GM08714 (cell line): ENCODE measurements around the gene LRRC4C.

Experiments used
- H3K4me3 ChIP-seq: fragments of 200-500 bp; sonication (Bioruptor generic); 2 replicates; pipeline ENCODE4 v1.5.1; 2014; ENCODE audit warnings: mild to moderate bottlenecking, low read length, inconsistent platforms
- ZNF274 ChIP-seq: IDR thresholded peaks from 2 replicates; pipeline ENCODE4 v1.6.1; 2012; ENCODE audit warnings: mild to moderate bottlenecking, low read depth, low read length

LRRC4C gene

DNA sequence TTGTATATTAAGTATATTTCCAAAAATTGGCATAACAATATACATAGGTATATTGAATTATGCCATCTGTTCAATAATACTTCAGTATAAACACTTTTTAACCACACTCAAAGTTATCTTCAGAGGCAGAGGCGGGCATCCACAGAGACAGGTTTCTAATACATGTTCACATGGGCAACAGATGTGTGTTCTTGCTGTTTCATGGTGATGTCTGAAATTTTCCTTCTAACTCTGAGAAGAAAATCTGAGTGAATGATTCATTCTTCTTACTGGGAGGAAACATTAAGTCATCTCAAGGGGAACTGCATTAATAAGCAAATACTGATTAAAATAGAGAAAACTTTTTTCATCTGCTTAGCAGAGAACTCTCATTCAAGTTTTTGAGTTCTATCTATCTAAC, 1074.5 kb downstream of the LRRC4C start:
- no peak overlapping the region for H3K4me3 ChIP-seq
- no peak for TF ChIP-seq ZNF274

DNA sequence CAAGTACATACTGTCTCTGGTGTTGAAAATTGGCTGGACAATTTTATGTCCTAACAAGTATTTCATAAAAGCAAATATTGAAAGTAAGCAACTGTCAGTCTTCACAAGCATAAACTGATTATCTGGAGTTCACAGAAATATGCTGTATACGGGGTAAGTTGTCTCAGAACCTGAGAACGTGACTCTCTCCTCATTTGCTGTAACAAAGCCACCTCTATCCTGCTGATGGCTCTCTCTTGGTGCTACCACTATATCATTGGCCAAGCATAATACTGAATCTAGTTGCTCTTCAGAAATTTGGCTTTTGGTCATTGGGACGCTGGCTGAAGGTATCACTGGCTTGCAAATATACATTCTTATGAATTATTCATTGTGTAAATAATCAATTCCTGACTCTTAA, 1078.0 kb downstream of the LRRC4C start:
- H3K4me3 ChIP-seq: no peak overlapping the region
- no peak for TF ChIP-seq ZNF274

DNA sequence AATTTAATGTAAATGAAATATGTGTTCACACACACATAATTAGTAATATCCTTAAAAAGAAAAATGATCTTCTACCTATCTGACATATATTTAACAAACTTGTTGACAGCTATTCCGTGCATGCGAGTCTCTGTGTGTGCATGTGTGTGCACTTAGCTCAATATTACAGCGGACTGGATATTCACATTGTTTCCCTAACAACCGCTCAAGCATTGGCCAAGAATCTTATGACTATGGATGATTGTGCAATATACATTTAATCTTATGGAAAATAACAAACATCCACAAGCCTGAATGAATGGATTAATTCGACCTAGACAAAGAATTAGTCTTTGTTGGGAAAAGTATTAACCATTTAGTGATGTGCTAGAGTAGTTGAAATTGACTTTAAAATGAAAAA, 1078.6 kb downstream of the LRRC4C start:
- no peak overlapping the region for H3K4me3 ChIP-seq
- no peak for TF ChIP-seq ZNF274

GRCh38 chr11:40376331-40376730, 1083.1 kb downstream of the LRRC4C start:
- no peak overlapping the region for H3K4me3 ChIP-seq
- TF ChIP-seq ZNF274: no peak

GRCh38 chr11:40370821-40371616, 1088.4 kb downstream of the LRRC4C start:
- no peak for TF ChIP-seq ZNF274

DNA sequence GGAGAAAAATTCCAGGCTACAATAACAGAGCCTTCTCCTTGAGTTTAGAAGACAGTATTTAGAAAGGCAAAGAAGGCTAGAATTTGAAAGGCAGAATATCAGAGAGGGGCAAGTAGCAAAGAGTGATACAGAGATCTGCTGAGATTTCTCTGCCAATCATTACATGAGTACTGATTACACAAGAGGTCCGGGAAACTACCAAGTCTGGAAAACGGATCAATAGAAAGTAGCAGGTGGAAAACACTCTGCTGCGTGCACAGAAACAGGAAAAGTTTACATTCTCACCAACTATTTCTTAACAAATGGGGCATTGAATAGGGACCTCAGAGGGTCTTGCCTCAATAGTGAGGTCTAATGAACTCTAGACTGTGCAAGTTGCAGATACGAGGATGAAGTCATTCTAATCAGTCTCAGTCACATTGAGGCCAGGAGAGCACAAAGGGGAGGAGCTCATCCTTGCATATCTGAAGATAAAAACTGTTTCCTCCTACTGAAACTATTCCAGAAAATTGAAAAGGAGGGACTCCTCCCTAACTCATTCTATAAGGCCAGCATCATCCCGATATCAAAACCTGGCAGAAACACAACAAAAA, 1099.2 kb downstream of the LRRC4C start:
- TF ChIP-seq ZNF274: no peak
- no peak overlapping the region for H3K4me3 ChIP-seq

More at GRCh38 chr11:40370821-40371616, 1088.4 kb downstream of the LRRC4C start:
- H3K4me3 ChIP-seq: no peak overlapping the region

- no peak overlapping the region for H3K4me3 ChIP-seq
- no peak for TF ChIP-seq ZNF274
Observed at GRCh38 chr11:40354121-40354520, 1105.3 kb downstream of the LRRC4C start.

- TF ChIP-seq ZNF274: no peak
- H3K4me3 ChIP-seq: no peak overlapping the region
Observed at GRCh38 chr11:40340911-40341310, 1118.5 kb downstream of the LRRC4C start.

- TF ChIP-seq ZNF274: no peak
- H3K4me3 ChIP-seq: no peak overlapping the region
Observed at GRCh38 chr11:40338739-40339138, 1120.7 kb downstream of the LRRC4C start.

DNA sequence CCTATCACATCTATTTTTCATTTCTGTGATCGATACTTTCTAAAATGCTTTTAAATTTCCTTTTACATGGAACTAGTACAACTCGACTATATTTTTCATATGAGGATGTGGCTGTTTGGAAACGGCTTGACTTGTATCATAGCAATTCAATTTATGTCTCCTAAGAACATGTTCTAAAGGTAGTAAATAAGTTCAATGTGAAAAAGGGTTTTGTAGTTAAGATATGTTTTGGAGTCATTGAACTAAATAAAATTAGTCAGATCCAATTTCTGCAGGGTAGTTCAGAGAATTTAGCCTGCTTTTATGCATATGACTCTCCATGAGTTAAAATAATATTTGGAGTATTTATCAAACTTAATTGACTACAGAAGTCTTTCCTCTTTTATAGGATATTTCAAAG, 1121.4 kb downstream of the LRRC4C start:
- TF ChIP-seq ZNF274: no peak
- H3K4me3 ChIP-seq: no peak overlapping the region

DNA sequence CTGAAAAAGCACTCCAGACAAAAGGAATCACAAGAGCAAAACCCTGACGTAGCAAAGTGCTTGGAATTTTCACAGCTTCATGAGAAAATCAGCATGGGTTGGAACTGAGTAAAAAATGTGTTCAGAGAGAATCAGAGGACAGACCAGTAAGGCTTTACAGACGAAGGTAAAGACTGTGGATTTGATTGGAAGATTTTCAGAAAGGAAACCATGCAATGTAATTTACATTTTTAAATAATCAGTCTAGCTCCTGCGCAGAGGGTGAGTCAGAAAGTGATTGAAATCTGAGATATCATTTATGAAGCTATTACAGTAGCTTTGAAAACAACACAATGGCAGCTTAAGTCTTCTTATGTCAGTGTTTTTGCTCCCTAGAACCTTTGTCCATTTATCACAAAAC, 1122.3 kb downstream of the LRRC4C start:
- no peak overlapping the region for H3K4me3 ChIP-seq
- no peak for TF ChIP-seq ZNF274

GRCh38 chr11:40328890-40329614, 1130.4 kb downstream of the LRRC4C start:
- no peak for TF ChIP-seq ZNF274
- H3K4me3 ChIP-seq: no peak overlapping the region

GRCh38 chr11:40323241-40323640, 1136.2 kb downstream of the LRRC4C start:
- TF ChIP-seq ZNF274: no peak

DNA sequence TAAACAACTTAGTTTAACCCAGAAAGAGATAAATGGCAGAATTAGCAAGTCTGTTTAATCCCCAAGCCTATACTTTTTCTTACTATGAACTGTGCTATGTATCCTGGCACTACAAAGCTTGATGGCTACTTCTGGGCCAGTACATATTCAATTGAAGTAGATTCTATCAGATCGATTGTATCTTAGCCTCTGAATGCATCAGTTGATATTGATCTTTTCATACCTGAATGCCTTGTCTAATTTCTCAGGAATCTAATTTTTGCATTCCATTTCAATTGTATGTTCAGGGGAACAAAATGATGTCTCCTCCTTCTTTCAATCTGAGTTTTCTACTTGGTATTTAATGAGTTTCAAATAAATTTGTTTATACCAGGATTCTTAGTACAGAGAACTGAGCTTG, 1137.9 kb downstream of the LRRC4C start:
- no peak for TF ChIP-seq ZNF274
- H3K4me3 ChIP-seq: no peak overlapping the region

More at GRCh38 chr11:40323241-40323640, 1136.2 kb downstream of the LRRC4C start:
- H3K4me3 ChIP-seq: no peak overlapping the region

DNA sequence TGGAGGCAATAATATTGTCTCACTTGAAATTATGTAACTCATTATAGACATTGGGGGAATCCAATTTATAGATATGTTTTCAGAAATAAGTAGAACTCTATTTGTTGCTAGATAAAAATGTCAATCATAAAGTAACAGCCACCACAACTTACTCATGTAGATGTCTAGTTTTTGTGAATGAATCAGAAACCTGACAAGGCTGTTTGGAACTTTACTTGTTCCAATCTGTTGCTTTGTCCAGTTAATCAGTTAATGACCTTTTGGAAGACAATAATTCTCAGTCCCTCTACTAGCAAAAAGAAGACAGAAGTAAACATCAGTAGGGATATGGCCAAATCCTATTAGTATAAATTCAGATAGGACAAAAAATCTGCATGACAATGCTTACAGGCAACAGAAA, 1143.3 kb downstream of the LRRC4C start:
- H3K4me3 ChIP-seq: no peak overlapping the region
- TF ChIP-seq ZNF274: no peak

GRCh38 chr11:40315122-40315521, 1144.3 kb downstream of the LRRC4C start:
- no peak overlapping the region for H3K4me3 ChIP-seq
- TF ChIP-seq ZNF274: no peak
